ENCODE data around the gene KCTD2.

DNA sequence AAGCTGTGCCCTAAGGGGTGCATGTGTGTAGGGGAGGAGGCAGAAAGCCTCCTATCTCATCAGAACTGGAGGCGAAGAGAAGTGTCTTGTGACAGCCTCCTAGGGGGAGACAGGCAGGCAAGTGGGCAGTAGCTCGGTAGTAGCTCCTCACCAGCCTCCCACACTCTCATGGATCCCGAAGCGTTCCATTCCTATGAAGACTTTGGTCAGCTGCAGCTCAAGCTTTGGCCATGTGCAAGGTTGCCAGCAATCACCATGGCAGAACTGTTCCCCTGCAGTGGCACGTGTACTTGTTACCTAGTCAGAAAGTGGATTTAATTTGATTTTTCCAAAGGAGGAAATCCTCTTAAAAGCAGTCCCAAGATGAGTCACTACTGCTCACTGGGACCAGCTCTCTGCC lies 27.9 kb upstream of the KCTD2 start:
- TF ChIP-seq, protein P1, sequence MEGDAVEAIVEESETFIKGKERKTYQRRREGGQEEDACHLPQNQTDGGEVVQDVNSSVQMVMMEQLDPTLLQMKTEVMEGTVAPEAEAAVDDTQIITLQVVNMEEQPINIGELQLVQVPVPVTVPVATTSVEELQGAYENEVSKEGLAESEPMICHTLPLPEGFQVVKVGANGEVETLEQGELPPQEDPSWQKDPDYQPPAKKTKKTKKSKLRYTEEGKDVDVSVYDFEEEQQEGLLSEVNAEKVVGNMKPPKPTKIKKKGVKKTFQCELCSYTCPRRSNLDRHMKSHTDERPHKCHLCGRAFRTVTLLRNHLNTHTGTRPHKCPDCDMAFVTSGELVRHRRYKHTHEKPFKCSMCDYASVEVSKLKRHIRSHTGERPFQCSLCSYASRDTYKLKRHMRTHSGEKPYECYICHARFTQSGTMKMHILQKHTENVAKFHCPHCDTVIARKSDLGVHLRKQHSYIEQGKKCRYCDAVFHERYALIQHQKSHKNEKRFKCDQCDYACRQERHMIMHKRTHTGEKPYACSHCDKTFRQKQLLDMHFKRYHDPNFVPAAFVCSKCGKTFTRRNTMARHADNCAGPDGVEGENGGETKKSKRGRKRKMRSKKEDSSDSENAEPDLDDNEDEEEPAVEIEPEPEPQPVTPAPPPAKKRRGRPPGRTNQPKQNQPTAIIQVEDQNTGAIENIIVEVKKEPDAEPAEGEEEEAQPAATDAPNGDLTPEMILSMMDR (IDR thresholded peaks at IDR 0.05 in 4 of 5, conservative IDR thresholded peaks at IDR 0.05 in 1 of 5) = no peak
- TF ChIP-seq POLR2A (IDR thresholded peaks at IDR 0.05) = no peak
